Lung (tissue), 12 donors: Measurements from ENCODE around the gene PSEN2. TPM values are rescaled to one million over a fixed set of nuclear protein-coding genes. Genes with fewer than 3 reads are reported as not detected.

ENCODE experiments used
- ATAC-seq: fragments of 200-7000 bp; cut with Tn5 transposase; one replicate; pipeline ENCODE4 v1.9.1; 2020; ENCODE audit warnings: moderate number of reproducible peaks; ENCODE audit not compliant: insufficient read depth, low FRiP score
- DNase-seq, 3 donors: peaks; one replicate each; pipeline ENCODE4 v3.0.0-alpha.2; 2013 to 2017
- H3K27ac ChIP-seq, 2 donors: one replicate each; pipeline ENCODE4 v1.5.1; 2013; ENCODE audit warnings: mild to moderate bottlenecking in 2 of 2, moderate library complexity in 2 of 2, control low read depth in 1 of 2, inconsistent platforms in 1 of 2, low read depth in 1 of 2, low read length in 1 of 2
- H3K27me3 ChIP-seq, 3 donors: one replicate each; pipeline ENCODE4 v1.5.1; 2013; ENCODE audit warnings: low read length in 2 of 3; ENCODE audit not compliant: control insufficient read depth in 3 of 3, insufficient read depth in 3 of 3
- H3K36me3 ChIP-seq, 4 donors: one replicate each; pipeline ENCODE4 v1.5.1; 2013; ENCODE audit warnings: low read length in 4 of 4, mild to moderate bottlenecking in 1 of 4, moderate library complexity in 1 of 4; ENCODE audit not compliant: control insufficient read depth in 4 of 4, insufficient read depth in 4 of 4
- H3K4me1 ChIP-seq, 5 donors: one replicate each; pipeline ENCODE4 v1.5.1; 2013; ENCODE audit warnings: low read length in 5 of 5, mild to moderate bottlenecking in 2 of 5, moderate library complexity in 1 of 5; ENCODE audit not compliant: control insufficient read depth in 5 of 5, insufficient read depth in 5 of 5
- H3K4me3 ChIP-seq: one replicate; pipeline ENCODE4 v1.5.1; 2013; ENCODE audit warnings: mild to moderate bottlenecking, control low read depth, moderate library complexity
- H3K9ac ChIP-seq, 2 donors: one replicate each; pipeline ENCODE4 v1.5.1; 2013; ENCODE audit warnings: low read length in 2 of 2, control low read depth in 1 of 2; ENCODE audit not compliant: insufficient read depth in 1 of 2
- H3K9me3 ChIP-seq, 4 donors: one replicate each; pipeline ENCODE4 v1.5.1; 2013; ENCODE audit warnings: low read length in 3 of 4, mild to moderate bottlenecking in 1 of 4, moderate library complexity in 1 of 4; ENCODE audit not compliant: control insufficient read depth in 4 of 4, insufficient read depth in 3 of 4
- CTCF ChIP-seq: IDR thresholded peaks from 2 replicates; pipeline ENCODE4 v1.5.1; 2012; ENCODE audit warnings: mild to moderate bottlenecking; ENCODE audit errors: control extremely low read depth, extremely low read depth
- whole genome bisulfite sequencing, 2 donors: extraction: QIAGEN DNeasy Blood & Tissue Kit; methylation state at CpG; one replicate each; pipeline ENCODE4 v1.1.7; 2013; 5-methylcytosine and 5-hydroxymethylcytosine counted together
- polyA plus RNA-seq, 2 donors: library from polyadenylated mRNA; stranded (reverse); fragments of 200-250 nt; gene quantifications; one replicate each; pipeline ENCODE4 v1.2.1, GENCODE V29; 2013
- total RNA-seq, 2 donors: library from RNA; depleted of rRNA in 1 of 2; stranded (reverse); fragments of >200 nt in 1 of 2; gene quantifications; one replicate each; pipeline ENCODE4 v1.2.1, GENCODE V29; 2014 to 2021
- donor health status: control.
- donor health status: control.
- donor health status: Bipolar disorder and iron deficiency.
- donor health status: healthy.
- donor health status: DM: yes; HTN: yes; CAD: no.

The PSEN2 gene
- total and polyA plus RNA-seq, 4 donors: 16.4 to 28.1 (median 18.7) TPM

DNA sequence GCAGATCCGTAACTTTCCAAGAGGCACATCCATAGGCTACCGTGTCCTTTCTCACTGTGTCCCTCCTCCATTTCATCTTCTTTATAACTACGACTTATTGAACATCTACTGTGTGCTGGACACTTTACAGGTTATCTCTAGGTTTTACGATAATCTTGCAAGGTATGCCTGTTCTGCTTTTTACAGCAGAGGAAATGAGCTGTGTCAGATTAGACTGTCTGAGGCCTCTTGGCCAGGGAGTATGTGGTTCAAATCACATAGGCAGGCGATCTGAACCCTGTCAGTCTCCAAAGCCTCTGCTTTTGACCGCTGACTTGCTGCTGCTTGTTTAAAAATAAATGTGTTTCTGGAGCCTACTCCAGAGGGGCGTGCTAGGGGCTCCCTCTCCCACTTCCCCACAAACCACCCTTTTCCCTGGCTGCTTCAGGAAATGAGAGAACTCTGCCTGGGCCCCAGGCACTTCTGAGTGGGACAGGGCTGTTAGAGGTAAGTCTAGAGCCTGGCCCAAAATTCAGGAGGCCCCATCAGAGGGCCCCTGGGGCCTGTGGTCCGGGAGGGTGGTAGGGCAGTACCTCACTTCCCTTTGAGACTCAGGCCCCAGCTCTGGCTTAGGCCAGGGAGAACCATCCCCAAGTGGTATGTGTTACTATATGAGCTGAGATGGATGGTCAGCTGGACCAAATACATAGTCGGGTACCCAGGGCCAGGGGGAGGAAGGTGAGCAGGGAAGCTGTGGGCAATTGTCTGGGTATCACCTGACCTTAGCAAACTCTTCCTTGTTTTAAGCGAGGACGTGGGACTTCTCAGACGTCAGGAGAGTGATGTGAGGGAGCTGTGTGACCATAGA, 4.4 kb downstream of the PSEN2 start:
- H3K4me1 ChIP-seq: peaks cover 0 to 18% (median 9%) of the 10 kb centered on the region in 5 donors
- peaks cover 0 to 2% (median 0%) of the 10 kb centered on the region in 4 donors for H3K9me3 ChIP-seq
- no peak overlapping the region for H3K27ac ChIP-seq
- no peak overlapping the region for H3K9ac ChIP-seq
- H3K27me3 ChIP-seq: peaks cover 0 to 12% (median 0%) of the 10 kb centered on the region in 3 donors
- ATAC-seq (no peak), DNase-seq (no peak)
- peaks cover 0 to 14% (median 2%) of the 10 kb centered on the region in 4 donors for H3K36me3 ChIP-seq
- WGBS, 2 donors: 67 to 87% methylated on average over 12 of the region's 12 CpGs
- no peak overlapping the region for H3K4me3 ChIP-seq
- no peak for TF ChIP-seq CTCF

GRCh38 chr1:226875641-226876295, 5.4 kb downstream of the PSEN2 start:
- DNase-seq (no peak), ATAC-seq (peak; percentile 39)
- H3K36me3 ChIP-seq: peaks cover 0 to 19% (median 2%) of the 10 kb centered on the region in 4 donors
- H3K4me1 ChIP-seq: peaks cover 0 to 18% (median 7%) of the 10 kb centered on the region in 5 donors
- peaks cover 0 to 2% (median 0%) of the 10 kb centered on the region in 4 donors for H3K9me3 ChIP-seq
- no peak overlapping the region for H3K4me3 ChIP-seq
- peaks cover 0 to 12% (median 0%) of the 10 kb centered on the region in 3 donors for H3K27me3 ChIP-seq
- no peak for TF ChIP-seq CTCF
- H3K27ac ChIP-seq: no peak overlapping the region
- H3K9ac ChIP-seq: no peak overlapping the region
- 49 to 68% methylated on average over 11 of the region's 11 CpGs for WGBS, 2 donors

DNA sequence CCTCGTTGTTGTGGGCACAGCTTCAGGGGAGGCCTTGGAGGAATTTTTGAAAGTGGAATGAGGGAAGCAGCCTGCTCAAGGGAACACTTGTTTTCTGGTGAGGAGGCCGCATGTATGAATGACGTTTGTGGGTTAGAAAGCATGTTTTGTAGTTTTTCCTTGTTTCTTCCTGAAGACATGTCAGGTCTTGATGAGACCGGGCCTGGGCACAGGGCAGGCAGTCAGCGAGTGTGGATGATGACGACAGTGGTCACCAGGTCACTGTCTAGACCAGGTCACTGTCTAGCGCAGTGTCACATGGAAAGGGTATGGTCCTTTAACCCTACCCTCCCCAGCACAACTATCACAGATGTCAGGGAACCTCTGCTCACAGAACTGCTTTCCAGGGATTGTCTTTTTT, 7.3 kb downstream of the PSEN2 start:
- DNase-seq: no peak
- no peak for ATAC-seq
- H3K36me3 ChIP-seq: peaks cover 0 to 24% (median 2%) of the 10 kb centered on the region in 4 donors
- TF ChIP-seq CTCF: no peak
- peaks cover 0 to 2% (median 0%) of the 10 kb centered on the region in 4 donors for H3K9me3 ChIP-seq
- no peak overlapping the region for H3K27ac ChIP-seq
- WGBS, 2 donors: 83 to 88% methylated on average over 7 of the region's 7 CpGs
- H3K9ac ChIP-seq: no peak overlapping the region
- H3K27me3 ChIP-seq: no peaks in the 10 kb centered on the region
- H3K4me1 ChIP-seq: peaks cover 0 to 15% (median 5%) of the 10 kb centered on the region in 5 donors
- no peak overlapping the region for H3K4me3 ChIP-seq
